Stimulated activated naive CD8-positive, alpha-beta T cell treated with anti-CD3 and anti-CD28 coated beads, Interleukin-15, Interleukin-2, amounts not matched to agents 100 U/mL and 50 U/mL, for 24 hours (primary cell): ENCODE results near the gene RGS12.
A peak's percentile ranks its signal among the peaks of the same experiment; 100 is the strongest.
"Not testable (repeated sequence)": the region's sequence is repeated elsewhere in the genome, so short reads cannot be mapped to it uniquely, and the experiment has no call there.

Source experiments
- ATAC-seq: fragments of 150-1000 bp; cut with Tn5 transposase; one replicate; pipeline ENCODE4 v1.10.0; 2021
- DNase-seq: peaks from one replicate; pipeline ENCODE4 v3.0.0; 2021

The RGS12 gene

GRCh38 chr4:3296651-3297050 is 3.8 kb downstream of the RGS12 start:
- DNase-seq (no peak), ATAC-seq (no peak)

- ATAC-seq (no peak), DNase-seq (no peak)
Observed at GRCh38 chr4:3297066-3297859, 4.4 kb downstream of the RGS12 start.

- no peak for DNase-seq
- no peak for ATAC-seq
Observed at GRCh38 chr4:3299122-3299975, 6.5 kb downstream of the RGS12 start.

- ATAC-seq (no peak), DNase-seq (no peak)
Observed at GRCh38 chr4:3299976-3300671, 7.3 kb downstream of the RGS12 start.

GRCh38 chr4:3300882-3301281 is 8.1 kb downstream of the RGS12 start:
- ATAC-seq, DNase-seq: not testable (repeated sequence)

- DNase-seq (no peak), ATAC-seq (no peak)
Observed at GRCh38 chr4:3301450-3302172, 8.8 kb downstream of the RGS12 start.

- peak; percentile 94 for ATAC-seq
- DNase-seq: peak; percentile 80
Observed at GRCh38 chr4:3302173-3302785, 9.5 kb downstream of the RGS12 start.

- DNase-seq (no peak), ATAC-seq (no peak)
Observed at GRCh38 chr4:3302786-3303564, 10.2 kb downstream of the RGS12 start.

- ATAC-seq (no peak), DNase-seq (no peak)
Observed at GRCh38 chr4:3303565-3303824, 10.7 kb downstream of the RGS12 start.

- ATAC-seq (no peak), DNase-seq (no peak)
Observed at GRCh38 chr4:3303923-3304710, 11.3 kb downstream of the RGS12 start.

GRCh38 chr4:3304831-3305609 is 12.2 kb downstream of the RGS12 start:
- DNase-seq (no peak), ATAC-seq (no peak)

- no peak for DNase-seq
- ATAC-seq: no peak
Observed at GRCh38 chr4:3305610-3306371, 13.0 kb downstream of the RGS12 start.

- ATAC-seq: no peak
- no peak for DNase-seq
Observed at GRCh38 chr4:3306450-3306849, 13.6 kb downstream of the RGS12 start.

GRCh38 chr4:3307060-3307459 is 14.2 kb downstream of the RGS12 start:
- ATAC-seq: no peak
- no peak for DNase-seq

GRCh38 chr4:3307486-3307885 is 14.7 kb downstream of the RGS12 start:
- DNase-seq: no peak
- no peak for ATAC-seq

GRCh38 chr4:3307891-3308575 is 15.2 kb downstream of the RGS12 start:
- no peak for DNase-seq

GRCh38 chr4:3308691-3309090 is 15.9 kb downstream of the RGS12 start:
- DNase-seq (no peak), ATAC-seq (no peak)

More at GRCh38 chr4:3307891-3308575, 15.2 kb downstream of the RGS12 start:
- ATAC-seq: no peak
